Hematopoietic multipotent progenitor cell (in vitro differentiated cells): ENCODE results near the gene FAM240B. TPM values are rescaled to one million over a fixed set of nuclear protein-coding genes. Genes with fewer than 3 reads are reported as not detected.

Experiments used
- DNase-seq, 3 donors: peaks; one replicate each; pipeline ENCODE4 v3.0.0-alpha.2; 2011 to 2015; ENCODE audit warnings: low read depth in 2 of 3, low spot score in 2 of 3
- total RNA-seq: library from RNA; depleted of rRNA; stranded (reverse); fragments of >200 nt; gene quantifications from one replicate; pipeline ENCODE4 v1.2.3, GENCODE V29; 2012

The FAM240B gene
- not detected for total RNA-seq

- no peak for DNase-seq
Measured at GRCh38 chr9:38720083-38720745, at the start of gene FAM240B. Gene FAM240B (minus strand): TSS chr9:38720133. CDS start chr9:38703999, 16,134 bp downstream.

- no peak for DNase-seq
Measured at GRCh38 chr9:38768351-38768761, 48.4 kb upstream of the FAM240B start.

- DNase-seq = no peak
Measured at GRCh38 chr9:38765101-38765500, 45.2 kb upstream of the FAM240B start.

- no peak for DNase-seq
Measured at GRCh38 chr9:38761999-38762398, 42.1 kb upstream of the FAM240B start.

GRCh38 chr9:38761339-38761738, 41.4 kb upstream of the FAM240B start:
- DNase-seq = no peak

GRCh38 chr9:38756702-38757101, 36.8 kb upstream of the FAM240B start:
- no peak for DNase-seq

GRCh38 chr9:38747941-38748340, 28.0 kb upstream of the FAM240B start:
- no peak for DNase-seq

GRCh38 chr9:38747067-38747466, 27.1 kb upstream of the FAM240B start:
- DNase-seq = no peak

GRCh38 chr9:38746303-38746702, 26.4 kb upstream of the FAM240B start:
- DNase-seq = no peak

GRCh38 chr9:38744484-38744883, 24.6 kb upstream of the FAM240B start:
- DNase-seq = no peak

- DNase-seq = no peak
Measured at GRCh38 chr9:38737246-38737645, 17.3 kb upstream of the FAM240B start.

- no peak for DNase-seq
Measured at GRCh38 chr9:38734831-38735230, 14.9 kb upstream of the FAM240B start.

- no peak for DNase-seq
Measured at GRCh38 chr9:38733503-38733902, 13.6 kb upstream of the FAM240B start.

- no peak for DNase-seq
Measured at GRCh38 chr9:38732885-38733284, 13.0 kb upstream of the FAM240B start.

- DNase-seq = no peak
Measured at GRCh38 chr9:38727497-38728001, 7.6 kb upstream of the FAM240B start.

- DNase-seq = no peak
Measured at GRCh38 chr9:38724754-38725153, 4.8 kb upstream of the FAM240B start.

- no peak for DNase-seq
Measured at GRCh38 chr9:38718148-38718547, 1.8 kb downstream of the FAM240B start.

GRCh38 chr9:38715684-38716083, 4.2 kb downstream of the FAM240B start:
- DNase-seq = no peak

GRCh38 chr9:38713426-38713825, 6.5 kb downstream of the FAM240B start:
- DNase-seq = no peak

GRCh38 chr9:38708759-38709158, 11.2 kb downstream of the FAM240B start:
- DNase-seq = no peak

GRCh38 chr9:38707885-38708637, 11.9 kb downstream of the FAM240B start:
- DNase-seq = no peak

- no peak for DNase-seq
Measured at GRCh38 chr9:38706493-38706892, 13.4 kb downstream of the FAM240B start.
